K562 (cell line): ENCODE measurements around the gene RPS6KL1. TPM values are rescaled to one million over a fixed set of nuclear protein-coding genes. Genes with fewer than 3 reads are reported as not detected.
A peak's percentile ranks its signal among the peaks of the same experiment; 100 is the strongest.

Experiments used
- ATAC-seq: fragments of 200-7000 bp; cut with Tn5 transposase; 3 replicates; pipeline ENCODE4 v1.9.1; 2020; ENCODE audit warnings: moderate library complexity
- BruUV-seq: library from RNA; stranded (reverse); fragments of 400-500 nt; replicated peaks from 2 replicates; lab custom pipeline; 2021; lab: Mats Ljungman, UMichigan
- CTCF ChIA-PET: fragments of 300-600 bp; formaldehyde crosslinking; extraction: SDS; loops from one replicate; lab custom pipeline; 2021; ENCODE audit warnings: low intra/inter-chr PET ratio; lab: Yijun Ruan, JAX
- POLR2A ChIA-PET: fragments of 300-600, 350-650 bp; sonication (Branson Sonifier 250); formaldehyde crosslinking; extraction: SDS; loops from one replicate; lab custom pipeline; 2021; ENCODE audit warnings: antibody characterized with exemption, inconsistent platforms; lab: Yijun Ruan, JAX
- DNase-seq, 4 experiments: peaks; one replicate each; pipeline versions ENCODE4 v3.0.0 to v3.0.0-alpha.2; 2011 to 2018; ENCODE audit warnings: low spot score in 3 of 4, mixed read lengths in 3 of 4; ENCODE audit errors: extremely low read depth in 1 of 4
- FAIRE-seq: peaks from 2 replicates; lab custom pipeline; 2011; peaks lifted over from hg19 to GRCh38; lab: Jason Lieb, UNC
- H2AFZ ChIP-seq: 2 replicates; pipeline ENCODE4 v1.6.0; 2011; ENCODE audit warnings: low read depth, low read length, control low read depth, inconsistent platforms
- H3K27ac ChIP-seq: fragments of 200-600 bp; 3 replicates; pipeline ENCODE4 v1.8.0; 2011; ENCODE audit warnings: low read depth, mild to moderate bottlenecking, control low read depth, inconsistent platforms, low read length, moderate library complexity, mixed read lengths; ENCODE audit errors: extremely low read depth
- H3K27me3 ChIP-seq, 2 experiments: fragments of 300-600 bp in 1 of 2; 2 replicates in 1 of 2; 3 replicates in 1 of 2; pipeline versions ENCODE4 v1.6.0 to v1.8.0; 2011; ENCODE audit warnings: inconsistent platforms in 2 of 2, low read length in 2 of 2, mild to moderate bottlenecking in 1 of 2, mixed read lengths in 1 of 2, moderate library complexity in 1 of 2; ENCODE audit not compliant: control insufficient read depth in 2 of 2, insufficient read depth in 2 of 2
- H3K36me3 ChIP-seq: fragments of 300-600 bp; 3 replicates; pipeline ENCODE4 v1.8.0; 2011; ENCODE audit warnings: mild to moderate bottlenecking, low read length, inconsistent platforms; ENCODE audit not compliant: control insufficient read depth, insufficient read depth
- H3K4me1 ChIP-seq, 2 experiments: fragments of 200-600 bp in 1 of 2; replicated peaks in 1 of 2; 2 replicates in 1 of 2; 3 replicates in 1 of 2; pipeline versions ENCODE4 v1.5.1 to v1.8.0; 2011; ENCODE audit warnings: inconsistent platforms in 2 of 2, low read length in 2 of 2, mild to moderate bottlenecking in 1 of 2, mixed read lengths in 1 of 2, moderate library complexity in 1 of 2; ENCODE audit not compliant: control insufficient read depth in 2 of 2, insufficient read depth in 2 of 2
- H3K4me2 ChIP-seq: 2 replicates; pipeline ENCODE4 v1.6.1; 2011; ENCODE audit warnings: low read length, control low read depth, inconsistent platforms, mixed read lengths; ENCODE audit not compliant: insufficient read depth
- H3K4me3 ChIP-seq: fragments of 200-600 bp; sonication (generic), shearing (Covaris generic); 2 replicates; pipeline ENCODE4 v1.5.1; 2016; ENCODE audit warnings: control low read depth, inconsistent platforms
- H3K79me2 ChIP-seq: fragments of 200-600 bp; 3 replicates; pipeline ENCODE4 v1.8.0; 2011; ENCODE audit warnings: low read length, inconsistent platforms; ENCODE audit not compliant: control insufficient read depth, insufficient read depth
- H3K9ac ChIP-seq, 2 experiments: 2 replicates each; pipeline versions ENCODE4 v1.6.0 to v1.6.1; 2011; ENCODE audit warnings: low read depth in 2 of 2, low read length in 2 of 2, control low read depth in 1 of 2, inconsistent platforms in 1 of 2, mild to moderate bottlenecking in 1 of 2, mixed read lengths in 1 of 2; ENCODE audit not compliant: insufficient read depth in 1 of 2
- H3K9me1 ChIP-seq: one replicate; pipeline ENCODE4 v1.6.0; 2011; ENCODE audit warnings: inconsistent platforms, mild to moderate bottlenecking, low read length, moderate library complexity; ENCODE audit not compliant: control insufficient read depth, insufficient read depth
- H3K9me3 ChIP-seq: replicated peaks from 2 replicates; pipeline ENCODE4 v1.5.1; 2011; ENCODE audit warnings: low read depth, low read length, inconsistent platforms; ENCODE audit not compliant: control insufficient read depth, insufficient read depth
- H4K20me1 ChIP-seq: replicated peaks from 2 replicates; pipeline ENCODE4 v1.6.1; 2011; ENCODE audit warnings: low read length, inconsistent platforms, mixed read lengths; ENCODE audit not compliant: control insufficient read depth, insufficient read depth
- CTBP1 ChIP-seq: fragments of 450-650 bp; IDR thresholded peaks from 2 replicates; pipeline ENCODE4 v1.6.1; 2016; ENCODE audit warnings: borderline replicate concordance
- DEAF1 ChIP-seq: fragments of 450-650 bp; formaldehyde crosslinking; IDR thresholded peaks from 2 replicates; pipeline ENCODE4 v1.4.0; 2020; ENCODE audit warnings: mild to moderate bottlenecking, moderate library complexity
- DLX4 ChIP-seq: fragments of 250-450 bp; sonication (Bioruptor Pico); IDR thresholded peaks from 2 replicates; pipeline ENCODE4 v1.6.1; 2021; ENCODE audit warnings: mild to moderate bottlenecking
- KDM1A ChIP-seq, 2 experiments: fragments of 450-650 bp; IDR thresholded peaks; 2 replicates each; pipeline ENCODE4 v1.6.1; 2016; ENCODE audit warnings: mild to moderate bottlenecking in 2 of 2
- MEF2A ChIP-seq: IDR thresholded peaks from 2 replicates; pipeline ENCODE4 v1.6.1; 2011; ENCODE audit warnings: low read depth, mild to moderate bottlenecking, low read length, moderate library complexity; ENCODE audit not compliant: control insufficient read depth
- PKNOX1 ChIP-seq: fragments of 450-650 bp; IDR thresholded peaks from 2 replicates; pipeline ENCODE4 v1.6.1; 2016
- SMARCA5 ChIP-seq: fragments of 450-650 bp; IDR thresholded peaks from 2 replicates; pipeline ENCODE4 v1.6.1; 2016
- SMARCC2 ChIP-seq: fragments of 450-650 bp; IDR thresholded peaks from 2 replicates; pipeline ENCODE4 v1.6.1; 2017; ENCODE audit warnings: antibody characterized with exemption, moderate library complexity, mild to moderate bottlenecking, low read depth
- TFE3 ChIP-seq: fragments of 450-650 bp; formaldehyde crosslinking; IDR thresholded peaks from 2 replicates; pipeline ENCODE4 v1.4.0; 2020; ENCODE audit warnings: mild to moderate bottlenecking, mixed read lengths
- TRIM25 ChIP-seq: fragments of 450-650 bp; IDR thresholded peaks from 2 replicates; pipeline ENCODE4 v1.7.0; 2016; ENCODE audit warnings: borderline replicate concordance
- XRCC5 ChIP-seq: fragments of 200-400 bp; formaldehyde crosslinking; IDR thresholded peaks from 2 replicates; pipeline ENCODE4 v1.6.1; 2017; ENCODE audit warnings: low read depth, mild to moderate bottlenecking, low read length
- ZC3H11A ChIP-seq: IDR thresholded peaks from 2 replicates; pipeline ENCODE4 v1.6.1; 2012; ENCODE audit warnings: low read depth, low read length, improper control_type of control experiment
- ZNF143 ChIP-seq: sonication (generic); formaldehyde crosslinking; IDR thresholded peaks from 2 replicates; pipeline ENCODE4 v1.9.0; 2022; ENCODE audit warnings: mild to moderate bottlenecking, missing genetic modification reagents
- ZNF507 ChIP-seq: conservative IDR thresholded peaks from 2 replicates; pipeline ENCODE4 v1.6.1; 2017; ENCODE audit warnings: missing genetic modification characterization, missing compliant biosample characterization
- WGBS: fragments of 100-300 bp; shearing (Covaris generic); methylation state at CpG from one replicate; pipeline ENCODE4 v1.1.6; 2016; ENCODE audit warnings: low coverage, mixed read lengths; ENCODE audit not compliant: insufficient coverage; ENCODE audit errors: missing lambda C conversion rate; 5-methylcytosine and 5-hydroxymethylcytosine counted together
- in situ Hi-C: fragments of 300-500 bp; cut with MboI; formaldehyde crosslinking; loops from 4 replicates; pipeline ENCODE4 v1.15.0; 2018; ENCODE audit warnings: inconsistent platforms, mixed read lengths
- intact Hi-C: fragments of 100-400 bp; cut with micrococcal nuclease; formaldehyde crosslinking; loops from 2 replicates; pipeline ENCODE4 v1.14.2; 2022
- polyA plus RNA-seq, 8 experiments: library from polyadenylated mRNA; depleted of rRNA in 4 of 8; stranded (reverse) in 5 of 8; unstranded in 3 of 8; fragments of >200 nt; fragmentation: Nextera tagmentation in 2 of 8; fragmentation: Illumina TruSeq in 1 of 8; extraction: Ambion mirVana in 2 of 8; extraction: Trizol in 1 of 8; gene quantifications; 2 replicates each; pipeline versions ENCODE4 v1.2.1 to v1.2.3, GENCODE V29; 2011 to 2014; ENCODE audit warnings: inconsistent platforms in 1 of 8, missing spikeins in 1 of 8
- total RNA-seq, 7 experiments: library from RNA; depleted of rRNA in 6 of 7; stranded (reverse); fragments of >200 nt in 6 of 7; fragmentation: Illumina TruSeq in 2 of 7; extraction: Trizol in 2 of 7; gene quantifications; 2 replicates each; pipeline versions ENCODE4 v1.2.1 to v1.2.3, GENCODE V29; 2011 to 2021; ENCODE audit warnings: low replicate concordance in 1 of 7

Gene RPS6KL1
- total and polyA plus RNA-seq, 9 of the 15 experiments (the other 6 are each of a cell fraction or from before 2014, with no cell fraction given) = 0.91 to 15.5 (median 8.1) TPM

GRCh38 chr14:74946659-74947281, 23.7 kb upstream of the RPS6KL1 start:
- ChIA-PET POLR2A (interaction anchor here (0.9 kb wide), 2 partner anchors 13 to 18 kb away, joined by 3 read pairs; no protein-coding TSS in a partner anchor), CTCF (interaction anchor here (0.6 to 3.7 kb wide), 2 partner anchors 141 to 559 kb away, joined by 3 to 21 read pairs; no protein-coding TSS in a partner anchor)
- H3K79me2 ChIP-seq = no peaks in the 10 kb centered on the region
- peaks cover 2% of the 10 kb centered on the region for H3K9me1 ChIP-seq
- DNase-seq (peak in 2 of 4 experiments; percentile 29 to 34), FAIRE-seq (peak; percentile 11), ATAC-seq (no peak)
- BruUV-seq = no TSS peak
- 100% methylated on average over 1 of the region's 5 CpGs for WGBS
- H4K20me1 ChIP-seq = no peaks in the 10 kb centered on the region
- H2AFZ ChIP-seq = peak overlapping the region; percentile 72
- intact Hi-C loops = loop anchor here (5.0 to 10.0 kb wide), 2 partner anchors 56 to 358 kb away; partner anchors contain the start of gene EIF2B2
- H3K4me2 ChIP-seq = peak overlapping the region; percentile 40; the same call in 1 of the 2 replicates
- H3K27me3 ChIP-seq = no peaks in the 10 kb centered on the region
- in situ Hi-C loops = no loop called here
- no peak overlapping the region for H3K4me3 ChIP-seq
- H3K4me1 ChIP-seq = peaks cover 6 to 45% of the 10 kb centered on the region in 2 experiments; a peak in 4 of 5 replicates
- peak overlapping the region in 1 of 2 experiments; percentile 76; a peak in 2 of 4 replicates for H3K9ac ChIP-seq
- H3K27ac ChIP-seq = no peak overlapping the region
- H3K36me3 ChIP-seq = no peaks in the 10 kb centered on the region
- H3K9me3 ChIP-seq = no peaks in the 10 kb centered on the region
- 0 out of 2 replicates have a peak, but pooled peaks have one; percentile 9 for TF ChIP-seq PKNOX1
- TF ChIP-seq MEF2A = no peak
- TF ChIP-seq ZNF507 (tag) = no peak
- TF ChIP-seq XRCC5 = no peak
- no peak for TF ChIP-seq SMARCC2
- TF ChIP-seq ZNF143 (CRISPR knock-in tag) = peak; percentile 55; the same call in 1 of the 2 replicates
- TF ChIP-seq TFE3 (CRISPR knock-in tag) = no peak
- no peak for TF ChIP-seq SMARCA5
- no peak for TF ChIP-seq DLX4
- TF ChIP-seq CTBP1 = no peak; the same call in 1 of the 2 replicates
- 0 out of 4 replicates have a peak, but pooled peaks of 1 of the 2 experiments have one; percentile 22 for TF ChIP-seq KDM1A (IDR thresholded peaks at IDR 0.05)
- TF ChIP-seq TRIM25 = no peak
- TF ChIP-seq ZC3H11A = no peak
- no peak for TF ChIP-seq DEAF1 (CRISPR knock-in tag)
